Endothelial cell of umbilical vein (primary cell): ENCODE data around the gene WDR27. TPM values are rescaled to one million over a fixed set of nuclear protein-coding genes. Genes with fewer than 3 reads are reported as not detected.

Experiments used
- BruUV-seq: library from RNA; stranded (reverse); fragments of 400-500 nt; replicated peaks from 2 replicates; lab custom pipeline; 2021; lab: Mats Ljungman, UMichigan
- CTCF ChIA-PET: fragments of 300-600, 350-600 bp; sonication (Branson Sonifier 250); formaldehyde crosslinking; loops from one replicate; lab custom pipeline; 2021; ENCODE audit warnings: antibody characterized with exemption, inconsistent platforms; lab: Charles Lee
- POLR2A ChIA-PET: fragments of 300-600, 350-600 bp; sonication (Branson Sonifier 250); formaldehyde crosslinking; loops from one replicate; lab custom pipeline; 2021; ENCODE audit warnings: antibody characterized with exemption, inconsistent platforms; lab: Charles Lee
- DNase-seq: peaks from one replicate; pipeline ENCODE4 v3.0.0-alpha.2; 2011; ENCODE audit warnings: low read depth, low spot score
- FAIRE-seq: peaks from 2 replicates; lab custom pipeline; 2011; peaks lifted over from hg19 to GRCh38; lab: Jason Lieb, UNC
- H2AFZ ChIP-seq: 2 replicates; pipeline ENCODE4 v1.6.0; 2012; ENCODE audit warnings: low read depth, low read length, control low read depth, inconsistent platforms
- H3K27ac ChIP-seq: 2 replicates; pipeline ENCODE4 v1.5.1; 2011; ENCODE audit warnings: low read depth, mild to moderate bottlenecking, control low read depth, low read length, moderate library complexity; ENCODE audit not compliant: insufficient read depth
- H3K27me3 ChIP-seq, 2 experiments: 2 replicates each; pipeline versions ENCODE4 v1.6.0 to v1.6.1; 2011; ENCODE audit warnings: low read length in 2 of 2, mixed read lengths in 1 of 2; ENCODE audit not compliant: control insufficient read depth in 2 of 2, insufficient read depth in 2 of 2
- H3K36me3 ChIP-seq, 2 experiments: 2 replicates in 1 of 2; 3 replicates in 1 of 2; pipeline ENCODE4 v1.5.1; 2011; ENCODE audit warnings: low read length in 2 of 2, mild to moderate bottlenecking in 1 of 2, moderate library complexity in 1 of 2; ENCODE audit not compliant: control insufficient read depth in 2 of 2, insufficient read depth in 2 of 2; ENCODE audit errors: extremely low read depth in 1 of 2
- H3K4me1 ChIP-seq: 3 replicates; pipeline ENCODE4 v1.5.1; 2011; ENCODE audit warnings: mild to moderate bottlenecking, low read length; ENCODE audit not compliant: control insufficient read depth, insufficient read depth; ENCODE audit errors: extremely low read depth
- H3K4me2 ChIP-seq: 2 replicates; pipeline ENCODE4 v1.6.1; 2011; ENCODE audit warnings: low read length, control low read depth, mixed read lengths; ENCODE audit not compliant: insufficient read depth
- H3K4me3 ChIP-seq, 3 experiments: fragments of 200-600 bp in 1 of 3; sonication (generic), shearing (Covaris generic) in 1 of 3; replicated peaks in 1 of 3; 2 replicates each; pipeline ENCODE4 v1.5.1; 2011 to 2016; ENCODE audit warnings: control low read depth in 3 of 3, low read length in 3 of 3, mild to moderate bottlenecking in 2 of 3, inconsistent platforms in 1 of 3, low read depth in 1 of 3, moderate library complexity in 1 of 3; ENCODE audit not compliant: insufficient read depth in 1 of 3
- H3K79me2 ChIP-seq: 2 replicates; pipeline ENCODE4 v1.6.0; 2012; ENCODE audit warnings: low read length, inconsistent platforms; ENCODE audit not compliant: control insufficient read depth, insufficient read depth
- H3K9ac ChIP-seq: replicated peaks from 2 replicates; pipeline ENCODE3; 2011; ENCODE audit warnings: low read length, control low read depth; ENCODE audit not compliant: insufficient read depth; ENCODE audit errors: extremely low read depth
- H3K9me1 ChIP-seq: replicated peaks from 3 replicates; pipeline ENCODE4 v1.6.0; 2011; ENCODE audit warnings: mild to moderate bottlenecking, low read length; ENCODE audit not compliant: control insufficient read depth, insufficient read depth; ENCODE audit errors: extremely low read depth
- H3K9me3 ChIP-seq: replicated peaks from 2 replicates; pipeline ENCODE4 v1.5.1; 2012; ENCODE audit warnings: low read length, inconsistent platforms; ENCODE audit not compliant: control insufficient read depth, insufficient read depth
- H4K20me1 ChIP-seq: replicated peaks from 2 replicates; pipeline ENCODE3; 2011; ENCODE audit warnings: mild to moderate bottlenecking, low read length; ENCODE audit not compliant: control insufficient read depth, insufficient read depth; ENCODE audit errors: extremely low read depth
- EZH2 ChIP-seq: IDR thresholded peaks from 2 replicates; pipeline ENCODE4 v1.6.1; 2012; ENCODE audit warnings: borderline replicate concordance, low read depth, mild to moderate bottlenecking, moderate library complexity, low read length, inconsistent platforms; ENCODE audit not compliant: severe bottlenecking
- FOS ChIP-seq: IDR thresholded peaks from 2 replicates; pipeline ENCODE4 v1.6.1; 2011; ENCODE audit warnings: mild to moderate bottlenecking, low read length, moderate library complexity, borderline replicate concordance; ENCODE audit not compliant: insufficient read depth
- GATA2 ChIP-seq: IDR thresholded peaks from 2 replicates; pipeline ENCODE4 v1.7.0; 2011; ENCODE audit warnings: low read depth, mild to moderate bottlenecking, moderate library complexity, mixed read lengths, low read length; ENCODE audit not compliant: insufficient read length, insufficient read depth
- JUN ChIP-seq: IDR thresholded peaks from 2 replicates; pipeline ENCODE4 v1.6.1; 2011; ENCODE audit warnings: borderline replicate concordance, low read depth; ENCODE audit not compliant: insufficient read length, insufficient read depth
- MYC ChIP-seq: IDR thresholded peaks from one replicate; pipeline ENCODE4 v1.6.1; 2011; ENCODE audit warnings: mild to moderate bottlenecking, low read depth, low read length
- POLR2A ChIP-seq: IDR thresholded peaks from 2 replicates; pipeline ENCODE4 v1.6.1; 2012; ENCODE audit warnings: low read depth, mild to moderate bottlenecking, control low read depth, low read length
- POLR2AphosphoS5 ChIP-seq: IDR thresholded peaks from 2 replicates; pipeline ENCODE4 v1.6.1; 2012; ENCODE audit warnings: low read depth, mild to moderate bottlenecking, control low read depth, low read length, moderate library complexity; ENCODE audit not compliant: insufficient read depth
- dilution Hi-C: fragments of 300-500 bp; cut with MboI; formaldehyde crosslinking; loops from one replicate; pipeline ENCODE4 v1.15.0; 2019; ENCODE audit warnings: low sequenced_read_pairs; ENCODE audit not compliant: extremely low pct_ligation_motif_present
- intact Hi-C: fragments of 100-400 bp; cut with micrococcal nuclease; formaldehyde crosslinking; loops from one replicate; pipeline ENCODE4 v1.10.0; 2022
- polyA plus RNA-seq, 4 experiments: library from polyadenylated mRNA; depleted of rRNA in 3 of 4; stranded (reverse) in 3 of 4; unstranded in 1 of 4; fragments of >200 nt; gene quantifications; 2 replicates each; pipeline versions ENCODE4 v1.2.1 to v1.2.3, GENCODE V29; 2011 to 2012; ENCODE audit warnings: missing spikeins in 1 of 4
- total RNA-seq: library from RNA; stranded (reverse); gene quantifications from 2 replicates; pipeline ENCODE4 v1.2.3, GENCODE V29; 2021
- TF ChIP-seq, protein P1 (sequence below), 2 donors: IDR thresholded peaks; 1 replicate in 1 of 2; 2 replicates in 1 of 2; pipeline ENCODE4 v1.5.1; 2011; ENCODE audit warnings: low read length in 2 of 2, mild to moderate bottlenecking in 2 of 2, moderate library complexity in 2 of 2, control low read depth in 1 of 2, inconsistent platforms in 1 of 2, low read depth in 1 of 2; ENCODE audit not compliant: insufficient read depth in 1 of 2; ENCODE audit errors: extremely low read depth in 1 of 2
- TF ChIP-seq, protein P2 (sequence below): IDR thresholded peaks from 2 replicates; pipeline ENCODE4 v1.6.1; 2011; ENCODE audit not compliant: insufficient read depth, insufficient read length

WDR27 gene
- total and polyA plus RNA-seq, 2 donors (not counting 3 experiments of a cell fraction or from before 2014, with no cell fraction given), result 60.1 to 69.7 TPM

DNA sequence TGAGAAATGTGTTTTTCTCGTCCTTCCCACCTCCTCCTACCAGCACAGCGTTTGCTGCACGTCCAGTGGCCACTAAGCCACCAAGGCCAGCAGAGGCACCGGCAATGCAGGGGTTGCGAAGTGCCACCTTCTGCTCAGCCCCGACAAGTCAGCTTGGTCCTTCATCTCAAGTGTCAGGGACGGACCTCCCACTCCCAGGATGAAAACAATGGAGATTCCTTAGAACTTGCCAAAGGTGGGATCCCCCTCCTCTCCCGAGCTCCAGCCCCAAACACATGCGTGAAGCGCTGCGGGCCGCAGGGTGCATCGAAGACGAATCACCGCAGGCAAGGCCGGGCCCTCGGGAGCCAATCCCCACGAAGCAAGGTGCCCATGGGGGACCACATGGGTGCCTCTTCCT is 60.8 kb downstream of the WDR27 start:
- H2AFZ ChIP-seq, result no peak overlapping the region
- intact Hi-C loops (no loop called here), dilution Hi-C loops (no loop called here)
- ChIA-PET POLR2A (no interaction called here), CTCF (interaction anchor here (1.5 kb wide), 1 partner anchor 129 kb away, joined by 6 read pairs; no protein-coding TSS in a partner anchor)
- no peak for DNase-seq
- TF ChIP-seq POLR2AphosphoS5, result no peak
- no peak for TF ChIP-seq FOS
- TF ChIP-seq JUN, result no peak
- no peak for TF ChIP-seq POLR2A
- TF ChIP-seq GATA2, result no peak
- TF ChIP-seq MYC, result no peak
- no peak for TF ChIP-seq EZH2
- TF ChIP-seq, protein P1, sequence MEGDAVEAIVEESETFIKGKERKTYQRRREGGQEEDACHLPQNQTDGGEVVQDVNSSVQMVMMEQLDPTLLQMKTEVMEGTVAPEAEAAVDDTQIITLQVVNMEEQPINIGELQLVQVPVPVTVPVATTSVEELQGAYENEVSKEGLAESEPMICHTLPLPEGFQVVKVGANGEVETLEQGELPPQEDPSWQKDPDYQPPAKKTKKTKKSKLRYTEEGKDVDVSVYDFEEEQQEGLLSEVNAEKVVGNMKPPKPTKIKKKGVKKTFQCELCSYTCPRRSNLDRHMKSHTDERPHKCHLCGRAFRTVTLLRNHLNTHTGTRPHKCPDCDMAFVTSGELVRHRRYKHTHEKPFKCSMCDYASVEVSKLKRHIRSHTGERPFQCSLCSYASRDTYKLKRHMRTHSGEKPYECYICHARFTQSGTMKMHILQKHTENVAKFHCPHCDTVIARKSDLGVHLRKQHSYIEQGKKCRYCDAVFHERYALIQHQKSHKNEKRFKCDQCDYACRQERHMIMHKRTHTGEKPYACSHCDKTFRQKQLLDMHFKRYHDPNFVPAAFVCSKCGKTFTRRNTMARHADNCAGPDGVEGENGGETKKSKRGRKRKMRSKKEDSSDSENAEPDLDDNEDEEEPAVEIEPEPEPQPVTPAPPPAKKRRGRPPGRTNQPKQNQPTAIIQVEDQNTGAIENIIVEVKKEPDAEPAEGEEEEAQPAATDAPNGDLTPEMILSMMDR (IDR thresholded peaks at IDR 0.05; ENCODE audit: extremely low read depth in 1 of 2, insufficient read depth in 1 of 2, low read depth in 1 of 2, low read length in 2 of 2), result no peak
- TF ChIP-seq, protein P2, sequence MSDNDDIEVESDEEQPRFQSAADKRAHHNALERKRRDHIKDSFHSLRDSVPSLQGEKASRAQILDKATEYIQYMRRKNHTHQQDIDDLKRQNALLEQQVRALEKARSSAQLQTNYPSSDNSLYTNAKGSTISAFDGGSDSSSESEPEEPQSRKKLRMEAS, result no peak
- H3K27ac ChIP-seq, result no peak overlapping the region
- H3K9ac ChIP-seq, result no peak overlapping the region
- no peaks in the 10 kb centered on the region for H3K9me1 ChIP-seq
- H3K4me2 ChIP-seq, result no peak overlapping the region
- no peaks in the 10 kb centered on the region for H3K79me2 ChIP-seq
- H3K4me3 ChIP-seq, result no peak overlapping the region
- H3K4me1 ChIP-seq, result peaks cover 9% of the 10 kb centered on the region
- H3K27me3 ChIP-seq, result no peaks in the 10 kb centered on the region
- no peaks in the 10 kb centered on the region for H3K36me3 ChIP-seq
- no peaks in the 10 kb centered on the region for H4K20me1 ChIP-seq
- BruUV-seq, result no TSS peak
- no peak for FAIRE-seq
- H3K9me3 ChIP-seq, result no peaks in the 10 kb centered on the region
